ENCODE results near the gene EPHB4. TPM values are rescaled to one million over a fixed set of nuclear protein-coding genes. Genes with fewer than 3 reads are reported as not detected.

Gene EPHB4
- total and polyA plus RNA-seq, 11 donors: 10.7 to 76.2 (median 21.4) TPM

GRCh38 chr7:100793806-100794660 is 33.3 kb downstream of the EPHB4 start:
- Histone ChIP-seq H3K9me3 (no peaks in the 10 kb centered on the region), H3K27me3 (peaks cover 0 to 14% (median 5%) of the 10 kb centered on the region in 9 donors), H3K4me3 (no peak overlapping the region), H3K36me3 (no peaks in the 10 kb centered on the region), H3K4me1 (peaks cover 0 to 4% (median 0%) of the 10 kb centered on the region in 12 donors), H3K27ac (no peak overlapping the region)
- intact Hi-C loops (cut with DNase I): loop anchor here in 3 of 10 donors (10.0 kb wide), 1 partner anchor 261 kb away; no protein-coding TSS in a partner anchor
- 62 to 63% (median 62%) methylated on average over 14 to 18 of the region's 18 CpGs for WGBS, 4 donors
- DNase-seq: no peak
- TF ChIP-seq POLR2A (IDR thresholded peaks at IDR 0.05) (no peak), CTCF (IDR thresholded peaks at IDR 0.05) (no peak)
- peak in 1 of 4 donors; percentile 29 for ATAC-seq

- no peak overlapping the region for H3K27ac ChIP-seq
- no peaks in the 10 kb centered on the region for H3K4me1 ChIP-seq
- no peak for TF ChIP-seq POLR2A (IDR thresholded peaks at IDR 0.05)
- TF ChIP-seq CTCF (IDR thresholded peaks at IDR 0.05): no peak
- peaks cover 0 to 15% (median 5%) of the 10 kb centered on the region in 9 donors for H3K27me3 ChIP-seq
- ATAC-seq: peak in 1 of 4 donors; percentile 16
- intact Hi-C loops (cut with DNase I): loop anchor here in 3 of 10 donors (10.0 kb wide), 1 partner anchor 263 kb away; no protein-coding TSS in a partner anchor
- 82 to 87% (median 84%) methylated on average over 23 to 26 of the region's 26 CpGs for WGBS, 4 donors
- H3K36me3 ChIP-seq: no peaks in the 10 kb centered on the region
- H3K9me3 ChIP-seq: no peaks in the 10 kb centered on the region
- no peak for DNase-seq
- no peak overlapping the region for H3K4me3 ChIP-seq
Observed at GRCh38 chr7:100791881-100792666, 35.2 kb downstream of the EPHB4 start.

- peaks cover 0 to 28% (median 8%) of the 10 kb centered on the region in 9 donors for H3K27me3 ChIP-seq
Observed at GRCh38 chr7:100789055-100789454, 38.3 kb downstream of the EPHB4 start.

More at GRCh38 chr7:100789055-100789454, 38.3 kb downstream of the EPHB4 start:
- no peak overlapping the region for H3K27ac ChIP-seq
- peaks cover 0 to 7% (median 1%) of the 10 kb centered on the region in 12 donors for H3K9me3 ChIP-seq
- ATAC-seq: no peak
- DNase-seq: no peak
- no peak overlapping the region for H3K4me3 ChIP-seq
- 38 to 48% (median 42%) methylated on average over 9 of the region's 9 CpGs for WGBS, 4 donors
- TF ChIP-seq POLR2A (IDR thresholded peaks at IDR 0.05): no peak
- TF ChIP-seq CTCF (IDR thresholded peaks at IDR 0.05): no peak
- no peaks in the 10 kb centered on the region for H3K36me3 ChIP-seq
- no peaks in the 10 kb centered on the region for H3K4me1 ChIP-seq
- intact Hi-C loops (cut with DNase I): no loop called here
